ENCODE measurements around the gene DYNLT5.

- no peak for TF ChIP-seq CTCF (IDR thresholded peaks at IDR 0.05)
- no peak for TF ChIP-seq POLR2AphosphoS5 (IDR thresholded peaks at IDR 0.05; ENCODE audit: low read depth, low read length)
Measured at GRCh38 chr1:66809736-66810326, 57.6 kb downstream of the DYNLT5 start.

Data from Panc1 (cell line).